HG03571 (cell line): ENCODE results near the gene PVRIG.
"Not testable (repeated sequence)": the region's sequence is repeated elsewhere in the genome, so short reads cannot be mapped to it uniquely, and the experiment has no call there.

ENCODE experiments used
- ATAC-seq: cut with Tn5 transposase; IDR thresholded peaks from one replicate; pipeline ENCODE4 v1.9.1; 2021; ENCODE audit not compliant: unreplicated experiment

The PVRIG gene

GRCh38 chr7:100192969-100193368 lies 26.8 kb upstream of the PVRIG start:
- ATAC-seq: no peak

- ATAC-seq: no peak
These were observed 24.5 kb upstream of the PVRIG start for GRCh38 chr7:100195222-100195621.

GRCh38 chr7:100195901-100196322 lies 23.8 kb upstream of the PVRIG start:
- not testable (repeated sequence) for ATAC-seq

GRCh38 chr7:100198266-100198665 lies 21.5 kb upstream of the PVRIG start:
- ATAC-seq: no peak

- no peak for ATAC-seq
These were observed 19.1 kb upstream of the PVRIG start for GRCh38 chr7:100200693-100201092.

- no peak for ATAC-seq
These were observed 15.3 kb upstream of the PVRIG start for GRCh38 chr7:100204454-100204853.

- peak; percentile 69 for ATAC-seq
These were observed 10.8 kb upstream of the PVRIG start for GRCh38 chr7:100208911-100209408.

GRCh38 chr7:100209493-100209892 lies 10.3 kb upstream of the PVRIG start:
- no peak for ATAC-seq

- no peak for ATAC-seq
These were observed 8.9 kb upstream of the PVRIG start for GRCh38 chr7:100210805-100211204.

- no peak for ATAC-seq
These were observed 8.4 kb upstream of the PVRIG start for GRCh38 chr7:100211342-100211780.

GRCh38 chr7:100212631-100213286 lies 7.0 kb upstream of the PVRIG start:
- ATAC-seq: no peak

GRCh38 chr7:100213672-100214071 lies 6.1 kb upstream of the PVRIG start:
- ATAC-seq: no peak

- ATAC-seq: not testable (repeated sequence)
These were observed 5.4 kb upstream of the PVRIG start for GRCh38 chr7:100214356-100214755.

GRCh38 chr7:100215895-100216294 lies 3.9 kb upstream of the PVRIG start:
- ATAC-seq: no peak

GRCh38 chr7:100217934-100218333 lies 1.8 kb upstream of the PVRIG start:
- not testable (repeated sequence) for ATAC-seq

- no peak for ATAC-seq
These were observed 445 bp upstream of the PVRIG start for GRCh38 chr7:100219271-100219737.

- no peak for ATAC-seq
These were observed 959 bp downstream of the PVRIG start for GRCh38 chr7:100220586-100221230.

GRCh38 chr7:100221231-100221718 lies 1.5 kb downstream of the PVRIG start:
- peak; percentile 54 for ATAC-seq

- no peak for ATAC-seq
These were observed 2.2 kb downstream of the PVRIG start for GRCh38 chr7:100221767-100222444.

- no peak for ATAC-seq
These were observed 2.8 kb downstream of the PVRIG start for GRCh38 chr7:100222445-100223132.

GRCh38 chr7:100223376-100223927 lies 3.7 kb downstream of the PVRIG start:
- not testable (repeated sequence) for ATAC-seq
